DND-41 (cell line): Measurements from ENCODE around the gene MAP3K14.

ENCODE experiments used
- ATAC-seq: fragments of 200-7000 bp; cut with Tn5 transposase; 3 replicates; pipeline ENCODE4 v1.9.1; 2021; ENCODE audit warnings: low read depth; ENCODE audit not compliant: insufficient read depth
- DNase-seq: peaks from one replicate; pipeline ENCODE4 v3.0.0-alpha.2; 2020
- H2AFZ ChIP-seq: 2 replicates; pipeline ENCODE4 v1.6.0; 2012; ENCODE audit warnings: low read depth, low read length
- H3K27ac ChIP-seq: 2 replicates; pipeline ENCODE4 v1.5.1; 2012; ENCODE audit warnings: low read length, inconsistent platforms
- H3K27me3 ChIP-seq: fragments of 200-600 bp; sonication (generic); 2 replicates; pipeline ENCODE4 v1.6.0; 2012; ENCODE audit warnings: low read length, mild to moderate bottlenecking, inconsistent platforms; ENCODE audit not compliant: insufficient read depth, poor library complexity
- H3K36me3 ChIP-seq: 2 replicates; pipeline ENCODE4 v1.5.1; 2012; ENCODE audit warnings: low read length, inconsistent platforms; ENCODE audit not compliant: insufficient read depth
- H3K4me1 ChIP-seq: 2 replicates; pipeline ENCODE4 v1.5.1; 2012; ENCODE audit warnings: mild to moderate bottlenecking, low read length; ENCODE audit not compliant: insufficient read depth
- H3K4me2 ChIP-seq: 2 replicates; pipeline ENCODE4 v1.6.0; 2012; ENCODE audit warnings: mild to moderate bottlenecking, moderate library complexity, low read length, inconsistent platforms; ENCODE audit not compliant: insufficient read depth
- H3K4me3 ChIP-seq, 2 experiments: fragments of 200-600 bp in 1 of 2; shearing (Covaris generic) in 1 of 2; 2 replicates each; pipeline ENCODE4 v1.5.1; 2012 to 2016; ENCODE audit warnings: inconsistent platforms in 2 of 2, low read length in 2 of 2, mild to moderate bottlenecking in 2 of 2, low read depth in 1 of 2, moderate library complexity in 1 of 2
- H3K79me2 ChIP-seq: 2 replicates; pipeline ENCODE4 v1.6.0; 2012; ENCODE audit warnings: low read length, inconsistent platforms; ENCODE audit not compliant: insufficient read depth
- H3K9ac ChIP-seq: 2 replicates; pipeline ENCODE4 v1.6.0; 2012; ENCODE audit warnings: low read depth, mild to moderate bottlenecking, inconsistent platforms, low read length, moderate library complexity
- H3K9me3 ChIP-seq: 2 replicates; pipeline ENCODE4 v1.5.1; 2012; ENCODE audit warnings: low read length, moderate library complexity, mild to moderate bottlenecking, inconsistent platforms; ENCODE audit not compliant: insufficient read depth, severe bottlenecking
- H4K20me1 ChIP-seq: 2 replicates; pipeline ENCODE4 v1.6.0; 2012; ENCODE audit warnings: low read length; ENCODE audit not compliant: insufficient read depth
- CTCF ChIP-seq: IDR thresholded peaks from 2 replicates; pipeline ENCODE4 v1.5.1; 2012; ENCODE audit warnings: borderline replicate concordance, low read length, moderate library complexity, mild to moderate bottlenecking; ENCODE audit not compliant: poor library complexity, severe bottlenecking; ENCODE audit errors: extremely low read depth
- EZH2 ChIP-seq: IDR thresholded peaks from 3 replicates; pipeline ENCODE4 v1.6.1; 2012; ENCODE audit warnings: borderline replicate concordance, low read depth, mild to moderate bottlenecking, moderate library complexity, low read length, inconsistent platforms; ENCODE audit not compliant: severe bottlenecking

MAP3K14 gene

GRCh38 chr17:45342871-45343526 is 26.2 kb upstream of the MAP3K14 start:
- DNase-seq (no peak), ATAC-seq (no peak)
- H3K4me1 ChIP-seq: no peaks in the 10 kb centered on the region
- no peaks in the 10 kb centered on the region for H4K20me1 ChIP-seq
- no peaks in the 10 kb centered on the region for H3K9me3 ChIP-seq
- H3K9ac ChIP-seq: no peak overlapping the region
- no peak overlapping the region for H3K27ac ChIP-seq
- peaks cover 4% of the 10 kb centered on the region for H3K27me3 ChIP-seq
- H3K4me2 ChIP-seq: no peak overlapping the region
- no peaks in the 10 kb centered on the region for H3K36me3 ChIP-seq
- no peak for TF ChIP-seq CTCF
- no peak for TF ChIP-seq EZH2
- H3K4me3 ChIP-seq: no peak overlapping the region
- H3K79me2 ChIP-seq: no peaks in the 10 kb centered on the region
- H2AFZ ChIP-seq: no peak overlapping the region

- no peak for DNase-seq
- Histone ChIP-seq H3K79me2 (no peaks in the 10 kb centered on the region), H3K4me1 (no peaks in the 10 kb centered on the region), H3K27me3 (peaks cover 4% of the 10 kb centered on the region), H3K4me2 (no peak overlapping the region), H3K4me3 (no peak overlapping the region), H3K9ac (no peak overlapping the region), H3K36me3 (no peaks in the 10 kb centered on the region), H3K9me3 (no peaks in the 10 kb centered on the region), H2AFZ (no peak overlapping the region), H4K20me1 (no peaks in the 10 kb centered on the region), H3K27ac (no peak overlapping the region)
- TF ChIP-seq CTCF (no peak), EZH2 (no peak)
- ATAC-seq: no peak
These were observed 25.5 kb upstream of the MAP3K14 start for GRCh38 chr17:45342306-45342705.

- ATAC-seq (no peak), DNase-seq (no peak)
- no peaks in the 10 kb centered on the region for H3K79me2 ChIP-seq
- no peak overlapping the region for H3K4me2 ChIP-seq
- no peaks in the 10 kb centered on the region for H4K20me1 ChIP-seq
- no peaks in the 10 kb centered on the region for H3K9me3 ChIP-seq
- no peak overlapping the region for H3K27ac ChIP-seq
- no peak for TF ChIP-seq EZH2
- no peak for TF ChIP-seq CTCF
- no peak overlapping the region for H3K9ac ChIP-seq
- no peaks in the 10 kb centered on the region for H3K4me1 ChIP-seq
- no peak overlapping the region for H2AFZ ChIP-seq
- H3K4me3 ChIP-seq: no peak overlapping the region
- H3K36me3 ChIP-seq: no peaks in the 10 kb centered on the region
- H3K27me3 ChIP-seq: peaks cover 4% of the 10 kb centered on the region
These were observed 24.8 kb upstream of the MAP3K14 start for GRCh38 chr17:45341533-45342158.
